OCI-M2 (cell line): ENCODE measurements around the gene CFB.

ENCODE experiments used
- DNase-seq: peaks from one replicate; lab custom pipeline; 2025; ENCODE audit not compliant: unreplicated experiment; lab: John Stamatoyannopoulos, UW

CFB gene

DNA sequence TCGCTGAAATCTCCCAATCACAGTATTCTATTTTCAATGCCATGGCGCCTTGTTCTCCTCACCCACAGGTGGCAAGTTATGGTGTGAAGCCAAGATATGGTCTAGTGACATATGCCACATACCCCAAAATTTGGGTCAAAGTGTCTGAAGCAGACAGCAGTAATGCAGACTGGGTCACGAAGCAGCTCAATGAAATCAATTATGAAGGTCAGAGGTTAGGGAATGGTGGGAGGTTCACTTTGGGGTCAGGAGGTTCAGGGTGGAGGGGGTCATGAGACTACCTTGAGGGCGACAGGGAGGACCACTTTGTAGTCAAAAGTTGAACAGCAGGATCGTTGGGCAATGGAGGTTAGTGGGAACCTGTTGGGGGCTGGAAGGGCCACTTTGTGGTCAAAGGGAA, 2.4 kb downstream of the CFB start:
- DNase-seq, result no peak

DNA sequence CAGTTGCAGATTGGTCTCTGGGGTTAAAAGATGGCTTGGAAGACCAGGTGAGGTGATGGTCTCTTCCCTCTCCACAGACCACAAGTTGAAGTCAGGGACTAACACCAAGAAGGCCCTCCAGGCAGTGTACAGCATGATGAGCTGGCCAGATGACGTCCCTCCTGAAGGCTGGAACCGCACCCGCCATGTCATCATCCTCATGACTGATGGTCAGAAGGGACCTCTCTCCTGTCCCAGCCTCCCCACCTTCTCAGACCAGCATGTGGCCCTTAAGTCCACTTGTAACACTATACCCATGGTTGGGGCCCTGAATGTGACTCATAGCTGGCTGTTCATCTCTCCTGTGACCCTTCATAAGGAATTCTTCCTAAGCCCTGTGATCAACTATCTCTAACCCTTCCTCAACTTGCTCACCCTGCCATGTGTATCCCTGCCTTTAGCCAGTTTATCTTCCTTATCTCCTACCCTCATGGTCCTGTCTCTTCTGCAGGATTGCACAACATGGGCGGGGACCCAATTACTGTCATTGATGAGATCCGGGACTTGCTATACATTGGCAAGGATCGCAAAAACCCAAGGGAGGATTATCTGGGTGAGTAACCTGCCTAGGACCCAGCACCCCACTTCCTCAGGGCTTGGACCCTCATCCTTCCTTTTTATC, 3.0 kb downstream of the CFB start:
- DNase-seq, result no peak

DNA sequence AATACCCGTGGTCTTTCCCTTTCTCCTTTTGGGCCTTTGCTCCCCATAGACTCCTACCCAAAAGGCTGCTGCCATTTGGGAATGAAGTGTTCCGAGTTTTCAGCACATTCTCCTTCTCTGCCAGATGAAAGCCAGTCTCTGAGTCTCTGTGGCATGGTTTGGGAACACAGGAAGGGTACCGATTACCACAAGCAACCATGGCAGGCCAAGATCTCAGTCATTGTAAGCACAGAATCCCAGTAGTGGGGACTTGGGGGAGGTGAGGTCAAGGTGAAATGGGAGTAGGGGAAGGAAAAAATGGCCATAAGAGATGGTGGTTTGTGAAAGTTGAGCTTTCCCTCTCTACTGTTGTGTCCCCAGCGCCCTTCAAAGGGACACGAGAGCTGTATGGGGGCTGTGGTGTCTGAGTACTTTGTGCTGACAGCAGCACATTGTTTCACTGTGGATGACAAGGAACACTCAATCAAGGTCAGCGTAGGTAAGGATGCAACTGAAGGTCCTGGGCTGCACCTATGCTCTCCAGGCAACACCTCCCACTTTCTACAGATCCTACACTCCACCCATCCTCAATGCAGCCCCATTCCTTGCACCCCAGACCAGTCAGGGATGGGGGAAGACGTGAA, 4.1 kb downstream of the CFB start:
- no peak for DNase-seq

DNA sequence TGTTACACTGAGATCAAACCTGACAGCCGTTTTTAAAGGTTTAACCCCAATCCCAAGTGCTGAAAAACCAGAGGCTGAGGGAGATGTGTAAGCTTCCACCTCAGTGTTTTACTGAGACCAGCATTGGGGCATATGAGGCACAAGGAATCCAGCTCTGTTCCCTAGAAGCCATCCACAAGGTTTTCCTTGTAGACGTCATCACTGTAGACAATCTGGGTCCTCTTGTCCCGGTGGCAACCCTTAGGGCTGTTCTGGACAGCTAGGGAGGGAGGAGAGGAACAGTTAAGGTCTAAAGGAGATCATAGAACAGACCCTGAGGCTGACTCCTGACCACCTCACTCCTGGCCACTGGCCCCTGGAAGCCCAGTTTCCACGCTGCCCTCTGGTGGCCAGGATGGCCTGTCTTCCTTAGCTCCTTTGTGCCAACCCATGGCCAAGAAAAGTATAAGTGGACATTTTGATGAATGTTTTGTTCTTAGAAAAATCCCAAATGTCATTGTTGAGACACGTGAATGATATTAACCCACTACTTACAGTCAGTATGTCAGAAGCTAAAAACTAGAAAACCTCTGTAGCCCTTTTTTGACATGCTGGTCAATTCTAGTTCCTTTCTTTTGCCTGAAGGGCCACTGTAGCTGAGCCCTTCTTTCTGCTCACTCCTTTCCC, 6.4 kb downstream of the CFB start:
- no peak for DNase-seq

DNA sequence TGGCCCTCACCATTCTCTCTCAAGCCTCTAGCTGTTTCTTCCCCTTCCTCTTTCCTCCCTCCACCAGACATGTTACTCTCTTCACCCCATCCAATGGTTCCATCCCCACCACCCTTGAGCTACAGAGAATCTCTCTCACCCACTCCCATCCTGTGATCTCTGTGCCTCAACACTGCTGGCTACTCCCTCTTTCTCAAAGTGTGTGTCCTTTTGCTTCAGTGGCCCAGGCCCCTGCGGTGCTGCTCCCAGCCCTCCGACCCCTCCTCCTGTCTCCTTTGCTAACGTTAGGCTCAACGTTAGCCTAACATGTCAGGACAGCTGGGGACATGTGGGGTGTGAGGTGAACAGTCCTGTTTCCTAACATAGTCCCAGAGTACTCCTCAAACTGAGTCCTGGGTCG, 7.0 kb downstream of the CFB start:
- DNase-seq, result no peak

DNA sequence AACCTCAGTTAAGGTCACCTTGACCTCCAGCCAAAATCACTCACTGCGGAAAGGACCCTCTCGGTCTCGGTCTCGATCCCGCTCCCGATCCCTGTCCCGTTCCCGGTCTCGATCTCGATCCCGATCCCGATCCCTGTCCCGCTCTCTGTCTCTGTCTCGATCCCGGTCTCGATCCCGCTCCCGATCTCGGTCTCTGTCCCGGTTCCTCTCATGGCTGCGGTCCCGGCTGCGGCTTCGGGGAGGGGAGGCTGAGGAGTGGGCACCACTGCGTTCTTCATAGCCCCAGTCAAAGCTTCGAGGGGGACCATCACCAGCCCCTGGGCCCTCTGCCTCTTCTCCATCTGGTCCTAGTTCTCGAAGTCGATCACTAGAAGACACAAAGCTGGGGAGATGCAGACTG, 8.6 kb downstream of the CFB start:
- no peak for DNase-seq

- DNase-seq, result no peak
Measured at GRCh38 chr6:31956796-31957195, 10.9 kb downstream of the CFB start.

DNA sequence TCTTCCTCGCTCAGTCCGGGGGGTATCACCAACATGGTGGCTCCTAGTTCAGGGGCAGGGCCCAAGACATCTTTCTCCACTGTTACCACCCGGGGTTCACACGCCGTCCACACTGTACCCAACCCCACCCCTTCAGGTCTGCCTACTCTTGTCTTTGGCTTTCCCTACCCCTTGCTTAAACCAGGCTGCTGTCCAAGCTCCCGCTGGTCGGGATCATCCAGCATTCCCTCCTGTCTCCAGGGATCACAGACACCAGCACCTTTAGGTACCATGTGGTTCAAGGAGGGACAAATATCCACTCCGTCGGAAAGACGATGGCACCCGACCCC, 12.5 kb downstream of the CFB start:
- no peak for DNase-seq

GRCh38 chr6:31958741-31959739, 13.1 kb downstream of the CFB start, which contains the start of the genes NELFE and SKIC2:
Gene NELFE, minus strand, starts transcription at chr6:31958971. Its CDS starts 525 bp downstream, at chr6:31958446.
Gene SKIC2, plus strand, starts transcription at chr6:31959175. Its CDS starts 18 bp downstream, at chr6:31959193.
- peak; percentile 93 for DNase-seq

- no peak for DNase-seq
Measured at GRCh38 chr6:31961616-31962015, 15.7 kb downstream of the CFB start.

DNA sequence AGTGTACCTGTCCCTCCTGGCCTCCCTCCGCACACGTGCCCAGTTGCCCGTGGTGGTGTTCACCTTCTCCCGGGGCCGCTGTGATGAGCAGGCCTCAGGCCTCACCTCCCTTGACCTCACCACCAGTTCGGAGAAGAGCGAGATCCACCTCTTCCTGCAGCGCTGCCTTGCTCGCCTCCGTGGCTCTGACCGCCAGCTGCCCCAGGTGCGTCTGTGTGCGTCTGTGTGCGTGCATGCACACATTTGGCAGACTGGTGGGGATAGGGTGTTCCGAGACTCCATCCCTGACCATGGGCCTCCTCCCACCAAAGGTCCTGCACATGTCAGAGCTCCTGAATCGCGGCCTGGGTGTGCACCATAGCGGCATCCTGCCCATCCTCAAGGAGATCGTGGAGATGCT, 18.0 kb downstream of the CFB start:
- DNase-seq, result no peak

GRCh38 chr6:31965700-31966099, 19.8 kb downstream of the CFB start:
- DNase-seq, result no peak

DNA sequence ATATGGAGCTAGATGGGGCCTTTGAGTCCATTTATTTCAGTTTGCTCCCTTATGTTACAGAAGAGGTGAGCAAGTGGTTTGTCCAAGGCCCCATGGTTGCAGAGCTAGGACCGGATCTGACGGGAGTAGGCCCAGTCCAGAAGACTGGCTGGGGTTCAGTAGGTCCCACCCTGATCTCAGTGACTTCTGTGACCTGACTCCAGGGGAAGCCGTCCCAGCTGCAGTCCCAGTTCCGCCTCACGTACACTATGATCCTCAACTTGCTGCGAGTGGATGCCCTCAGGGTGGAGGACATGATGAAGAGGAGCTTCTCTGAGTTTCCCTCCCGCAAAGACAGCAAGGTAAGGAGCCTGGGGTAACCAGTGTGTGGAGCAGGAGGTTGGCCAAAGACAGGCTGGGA, 20.6 kb downstream of the CFB start:
- DNase-seq, result no peak

DNA sequence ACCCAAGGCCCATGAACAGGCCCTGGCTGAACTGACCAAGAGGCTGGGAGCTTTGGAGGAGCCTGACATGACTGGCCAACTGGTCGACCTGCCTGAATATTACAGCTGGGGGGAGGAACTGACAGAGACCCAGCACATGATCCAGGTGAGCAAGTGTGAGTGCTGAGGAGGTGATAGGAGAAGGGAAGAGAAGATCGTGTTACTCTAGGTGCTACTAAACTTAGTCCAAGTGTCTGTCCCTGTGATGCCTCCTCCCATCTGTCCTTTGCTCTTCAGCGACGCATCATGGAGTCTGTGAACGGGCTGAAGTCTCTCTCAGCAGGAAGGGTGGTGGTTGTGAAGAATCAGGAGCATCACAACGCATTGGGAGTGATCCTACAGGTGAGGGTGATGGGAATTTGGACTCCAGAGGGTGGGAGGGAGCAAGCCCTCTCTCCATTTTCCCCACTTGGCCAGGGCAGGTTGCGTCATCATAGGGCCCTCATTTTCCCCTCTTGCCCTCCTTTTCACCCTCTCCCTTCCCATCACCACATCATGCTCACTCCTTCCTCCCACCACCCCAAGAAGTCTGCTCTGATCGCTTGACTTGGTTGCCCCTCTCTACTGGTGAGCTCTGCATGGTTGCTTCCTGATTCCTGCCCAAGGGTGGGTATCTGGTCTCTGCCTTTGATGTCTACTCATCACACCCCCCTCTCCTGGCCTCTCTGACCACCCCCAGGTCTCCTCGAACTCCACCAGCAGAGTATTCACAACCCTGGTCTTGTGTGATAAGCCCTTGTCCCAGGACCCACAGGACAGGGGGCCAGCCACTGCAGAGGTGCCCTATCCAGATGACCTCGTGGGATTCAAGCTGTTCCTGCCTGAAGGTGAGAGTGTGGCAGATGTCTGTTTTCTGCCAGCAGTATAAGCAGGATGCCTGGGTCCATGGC, 21.4 kb downstream of the CFB start:
- DNase-seq, result no peak

DNA sequence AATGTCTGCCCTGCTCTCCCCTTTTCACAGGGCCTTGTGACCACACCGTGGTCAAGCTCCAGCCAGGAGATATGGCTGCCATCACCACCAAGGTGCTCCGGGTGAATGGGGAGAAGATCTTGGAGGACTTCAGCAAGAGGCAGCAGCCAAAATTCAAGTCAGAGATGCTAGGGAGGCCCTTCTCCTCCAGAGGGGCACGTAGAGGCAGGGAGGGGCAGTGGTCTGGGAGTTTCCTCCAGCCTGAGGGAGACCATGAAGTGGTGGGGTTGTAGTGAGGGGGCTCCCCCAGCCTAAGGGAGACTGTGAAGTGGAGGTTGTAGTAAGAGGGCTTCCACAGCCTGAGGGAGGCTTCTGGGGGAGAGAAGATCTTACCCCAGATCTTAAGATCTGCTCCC, 22.0 kb downstream of the CFB start:
- no peak for DNase-seq

GRCh38 chr6:31968326-31968725, 22.4 kb downstream of the CFB start:
- no peak for DNase-seq

- no peak for DNase-seq
Measured at GRCh38 chr6:31968791-31969711, 23.2 kb downstream of the CFB start.

- no peak for DNase-seq
Measured at GRCh38 chr6:31969712-31970603, 24.1 kb downstream of the CFB start.
